Measurements from ENCODE around the gene HAND1.

Gene HAND1

GRCh38 chr5:154480847-154481246 lies 2.8 kb upstream of the HAND1 start:
- no peak overlapping the region for H4K91ac ChIP-seq (ENCODE audit: low read depth, low read length, poor library complexity)
- H3K4me2 ChIP-seq (ENCODE audit: insufficient read depth, low read length, poor library complexity, severe bottlenecking), result no peak overlapping the region

GRCh38 chr5:154479944-154480750 lies 2.1 kb upstream of the HAND1 start:
- H2BK120ac ChIP-seq (ENCODE audit: low read depth, low read length), result no peak overlapping the region
- H4K8ac ChIP-seq (ENCODE audit: low read depth, low read length), result no peak overlapping the region
- no peak overlapping the region for H2AK5ac ChIP-seq (ENCODE audit: low read depth, low read length)
- no peak overlapping the region for H2BK12ac ChIP-seq (ENCODE audit: low read length)
- no peak overlapping the region for H3K9ac ChIP-seq (ENCODE audit: low read depth, low read length, poor library complexity)
- H3K23ac ChIP-seq (ENCODE audit: low read depth, low read length, poor library complexity), result no peak overlapping the region
- H3K79me1 ChIP-seq (ENCODE audit: low read depth, low read length), result no peaks in the 10 kb centered on the region
- no peak overlapping the region for H2AFZ ChIP-seq (ENCODE audit: low read length)
- peaks cover 7 to 8% of the 10 kb centered on the region in 2 donors for H3K4me1 ChIP-seq (ENCODE audit: control insufficient read depth in 2 of 2, insufficient read depth in 1 of 2, low read depth in 1 of 2, low read length in 2 of 2)
- no peak overlapping the region for H3K4ac ChIP-seq (ENCODE audit: low read length)
- WGBS, 2 donors (ENCODE audit: extremely low coverage in 2 of 2, insufficient read length in 2 of 2, insufficient replicate concordance in 1 of 2), result no CpG with 5 or more reads among the region's 31 CpGs
- H3K14ac ChIP-seq (ENCODE audit: low read length), result no peak overlapping the region
- H3K18ac ChIP-seq (ENCODE audit: low read length), result no peak overlapping the region
- H3K4me3 ChIP-seq (ENCODE audit: low read length in 2 of 2), result no peak overlapping the region
- no peak overlapping the region for H3K4me2 ChIP-seq (ENCODE audit: insufficient read depth, low read length, poor library complexity, severe bottlenecking)
- no peak for DNase-seq (ENCODE audit: low spot score)
- H3K27me3 ChIP-seq (ENCODE audit: control insufficient read depth in 3 of 3, insufficient read depth in 3 of 3, low read depth in 1 of 3, low read length in 3 of 3), result peaks cover 85 to 100% (median 99%) of the 10 kb centered on the region in 3 experiments
- no peaks in the 10 kb centered on the region for H3K9me3 ChIP-seq (replicated peaks in 1 of 2; ENCODE audit: control insufficient read depth in 2 of 2, insufficient read depth in 1 of 2, low read depth in 1 of 2, low read length in 2 of 2)
- no peak overlapping the region for H4K91ac ChIP-seq (ENCODE audit: low read depth, low read length, poor library complexity)
- no peak overlapping the region for H2BK5ac ChIP-seq (ENCODE audit: low read length)
- no peak overlapping the region for H3K27ac ChIP-seq (replicated peaks; ENCODE audit: low read length)
- H3K36me3 ChIP-seq (replicated peaks in 1 of 2; ENCODE audit: control insufficient read depth in 2 of 2, insufficient read depth in 2 of 2, low read length in 2 of 2), result no peaks in the 10 kb centered on the region
- H2BK15ac ChIP-seq (ENCODE audit: low read length), result no peak overlapping the region

More at GRCh38 chr5:154480847-154481246, 2.8 kb upstream of the HAND1 start:
- H3K14ac ChIP-seq (ENCODE audit: low read length), result no peak overlapping the region
- H2AK5ac ChIP-seq (ENCODE audit: low read depth, low read length), result no peak overlapping the region
- H3K9ac ChIP-seq (ENCODE audit: low read depth, low read length, poor library complexity), result no peak overlapping the region
- peaks cover 80 to 100% (median 99%) of the 10 kb centered on the region in 3 experiments for H3K27me3 ChIP-seq (ENCODE audit: control insufficient read depth in 3 of 3, insufficient read depth in 3 of 3, low read depth in 1 of 3, low read length in 3 of 3)
- no peaks in the 10 kb centered on the region for H3K9me3 ChIP-seq (replicated peaks in 1 of 2; ENCODE audit: control insufficient read depth in 2 of 2, insufficient read depth in 1 of 2, low read depth in 1 of 2, low read length in 2 of 2)
- H2BK12ac ChIP-seq (ENCODE audit: low read length), result no peak overlapping the region
- H3K23ac ChIP-seq (ENCODE audit: low read depth, low read length, poor library complexity), result no peak overlapping the region
- no peak overlapping the region for H2AFZ ChIP-seq (ENCODE audit: low read length)
- no peak overlapping the region for H2BK15ac ChIP-seq (ENCODE audit: low read length)
- H3K4me1 ChIP-seq (ENCODE audit: control insufficient read depth in 2 of 2, insufficient read depth in 1 of 2, low read depth in 1 of 2, low read length in 2 of 2), result peaks cover 7 to 9% of the 10 kb centered on the region in 2 donors
- no peak overlapping the region for H2BK120ac ChIP-seq (ENCODE audit: low read depth, low read length)
- no peak overlapping the region for H3K27ac ChIP-seq (replicated peaks; ENCODE audit: low read length)
- H3K36me3 ChIP-seq (replicated peaks in 1 of 2; ENCODE audit: control insufficient read depth in 2 of 2, insufficient read depth in 2 of 2, low read length in 2 of 2), result no peaks in the 10 kb centered on the region
- no peaks in the 10 kb centered on the region for H3K79me1 ChIP-seq (ENCODE audit: low read depth, low read length)
- H4K8ac ChIP-seq (ENCODE audit: low read depth, low read length), result no peak overlapping the region
- H3K4ac ChIP-seq (ENCODE audit: low read length), result no peak overlapping the region
- no peak for DNase-seq (ENCODE audit: low spot score)
- no peak overlapping the region for H3K4me3 ChIP-seq (ENCODE audit: low read length in 2 of 2)
- H3K18ac ChIP-seq (ENCODE audit: low read length), result no peak overlapping the region
- H2BK5ac ChIP-seq (ENCODE audit: low read length), result no peak overlapping the region
- no CpG with 5 or more reads among the region's 3 CpGs for WGBS, 2 donors (ENCODE audit: extremely low coverage in 2 of 2, insufficient read length in 2 of 2, insufficient replicate concordance in 1 of 2)

- no peak overlapping the region for H3K9ac ChIP-seq (ENCODE audit: low read depth, low read length, poor library complexity)
- no peak overlapping the region for H3K27ac ChIP-seq (replicated peaks; ENCODE audit: low read length)
- no peak for DNase-seq (ENCODE audit: low spot score)
- H3K4me3 ChIP-seq (ENCODE audit: low read length in 2 of 2), result peak overlapping the region in 1 of 2 donors; percentile 9
- peak overlapping the region; percentile 51 for H2AFZ ChIP-seq (ENCODE audit: low read length)
- no peak overlapping the region for H3K4ac ChIP-seq (ENCODE audit: low read length)
- H2BK5ac ChIP-seq (ENCODE audit: low read length), result no peak overlapping the region
- no peak overlapping the region for H4K8ac ChIP-seq (ENCODE audit: low read depth, low read length)
- no peak overlapping the region for H2BK120ac ChIP-seq (ENCODE audit: low read depth, low read length)
- no peaks in the 10 kb centered on the region for H3K36me3 ChIP-seq (replicated peaks in 1 of 2; ENCODE audit: control insufficient read depth in 2 of 2, insufficient read depth in 2 of 2, low read length in 2 of 2)
- H3K27me3 ChIP-seq (ENCODE audit: control insufficient read depth in 3 of 3, insufficient read depth in 3 of 3, low read depth in 1 of 3, low read length in 3 of 3), result peaks cover 86 to 100% (median 99%) of the 10 kb centered on the region in 3 experiments
- H3K23ac ChIP-seq (ENCODE audit: low read depth, low read length, poor library complexity), result peak overlapping the region; percentile 29
- no peaks in the 10 kb centered on the region for H3K9me3 ChIP-seq (replicated peaks in 1 of 2; ENCODE audit: control insufficient read depth in 2 of 2, insufficient read depth in 1 of 2, low read depth in 1 of 2, low read length in 2 of 2)
- WGBS, 2 donors (ENCODE audit: extremely low coverage in 2 of 2, insufficient read length in 2 of 2, insufficient replicate concordance in 1 of 2), result no CpG with 5 or more reads among the region's 44 CpGs
- H3K18ac ChIP-seq (ENCODE audit: low read length), result peak overlapping the region; percentile 15
- H3K4me2 ChIP-seq (ENCODE audit: insufficient read depth, low read length, poor library complexity, severe bottlenecking), result peak overlapping the region; percentile 41
- no peak overlapping the region for H2BK12ac ChIP-seq (ENCODE audit: low read length)
- H3K4me1 ChIP-seq (ENCODE audit: control insufficient read depth in 2 of 2, insufficient read depth in 1 of 2, low read depth in 1 of 2, low read length in 2 of 2), result peaks cover 7 to 8% of the 10 kb centered on the region in 2 donors
- peak overlapping the region; percentile 66 for H2BK15ac ChIP-seq (ENCODE audit: low read length)
- H3K79me1 ChIP-seq (ENCODE audit: low read depth, low read length), result no peaks in the 10 kb centered on the region
- H4K91ac ChIP-seq (ENCODE audit: low read depth, low read length, poor library complexity), result no peak overlapping the region
- peak overlapping the region; percentile 36 for H2AK5ac ChIP-seq (ENCODE audit: low read depth, low read length)
- no peak overlapping the region for H3K14ac ChIP-seq (ENCODE audit: low read length)
Measured at GRCh38 chr5:154479160-154479943, 1.3 kb upstream of the HAND1 start.

- peak overlapping the region; percentile 51 for H2AFZ ChIP-seq (ENCODE audit: low read length)
- peak overlapping the region; percentile 39 for H3K18ac ChIP-seq (ENCODE audit: low read length)
- peak overlapping the region; percentile 25 for H3K9ac ChIP-seq (ENCODE audit: low read depth, low read length, poor library complexity)
- no peak overlapping the region for H3K4ac ChIP-seq (ENCODE audit: low read length)
- no peaks in the 10 kb centered on the region for H3K79me1 ChIP-seq (ENCODE audit: low read depth, low read length)
- H3K4me2 ChIP-seq (ENCODE audit: insufficient read depth, low read length, poor library complexity, severe bottlenecking), result peak overlapping the region; percentile 41
- no peak overlapping the region for H2BK15ac ChIP-seq (ENCODE audit: low read length)
- H4K8ac ChIP-seq (ENCODE audit: low read depth, low read length), result no peak overlapping the region
- no peak overlapping the region for H2BK12ac ChIP-seq (ENCODE audit: low read length)
- peaks cover 85 to 100% (median 99%) of the 10 kb centered on the region in 3 experiments for H3K27me3 ChIP-seq (ENCODE audit: control insufficient read depth in 3 of 3, insufficient read depth in 3 of 3, low read depth in 1 of 3, low read length in 3 of 3)
- no peaks in the 10 kb centered on the region for H3K9me3 ChIP-seq (replicated peaks in 1 of 2; ENCODE audit: control insufficient read depth in 2 of 2, insufficient read depth in 1 of 2, low read depth in 1 of 2, low read length in 2 of 2)
- WGBS, 2 donors (ENCODE audit: extremely low coverage in 2 of 2, insufficient read length in 2 of 2, insufficient replicate concordance in 1 of 2), result no CpG with 5 or more reads among the region's 27 CpGs
- no peak overlapping the region for H4K91ac ChIP-seq (ENCODE audit: low read depth, low read length, poor library complexity)
- H2BK5ac ChIP-seq (ENCODE audit: low read length), result no peak overlapping the region
- H2AK5ac ChIP-seq (ENCODE audit: low read depth, low read length), result peak overlapping the region; percentile 36
- H3K4me1 ChIP-seq (ENCODE audit: control insufficient read depth in 2 of 2, insufficient read depth in 1 of 2, low read depth in 1 of 2, low read length in 2 of 2), result peaks cover 7 to 8% of the 10 kb centered on the region in 2 donors
- H3K36me3 ChIP-seq (replicated peaks in 1 of 2; ENCODE audit: control insufficient read depth in 2 of 2, insufficient read depth in 2 of 2, low read length in 2 of 2), result no peaks in the 10 kb centered on the region
- no peak overlapping the region for H3K4me3 ChIP-seq (ENCODE audit: low read length in 2 of 2)
- H2BK120ac ChIP-seq (ENCODE audit: low read depth, low read length), result no peak overlapping the region
- no peak for DNase-seq (ENCODE audit: low spot score)
- H3K14ac ChIP-seq (ENCODE audit: low read length), result no peak overlapping the region
- no peak overlapping the region for H3K23ac ChIP-seq (ENCODE audit: low read depth, low read length, poor library complexity)
- H3K27ac ChIP-seq (replicated peaks; ENCODE audit: low read length), result no peak overlapping the region
Measured at GRCh38 chr5:154478752-154479159, 729 bp upstream of the HAND1 start.

All from neuronal stem cell (in vitro differentiated cells).